GM23248 (cell line): ENCODE measurements around the gene FILIP1L. TPM values are rescaled to one million over a fixed set of nuclear protein-coding genes. Genes with fewer than 3 reads are reported as not detected.

Source experiments
- DNase-seq: peaks from one replicate; pipeline ENCODE4 v3.0.0-alpha.2; 2015
- H2AFZ ChIP-seq: fragments of 200-600 bp; sonication (generic); 2 replicates; pipeline ENCODE4 v1.6.1; 2016; ENCODE audit warnings: antibody characterized with exemption
- H3F3A ChIP-seq: fragments of 200-600 bp; sonication (generic); 2 replicates; pipeline ENCODE4 v1.6.1; 2016; ENCODE audit warnings: mild to moderate bottlenecking, antibody characterized with exemption, mixed run types; ENCODE audit not compliant: insufficient read depth
- H3K27ac ChIP-seq: fragments of 200-600 bp; sonication (generic); 2 replicates; pipeline ENCODE4 v1.5.1; 2016; ENCODE audit warnings: mild to moderate bottlenecking
- H3K27me3 ChIP-seq: fragments of 200-600 bp; sonication (generic); replicated peaks from 2 replicates; pipeline ENCODE4 v1.6.1; 2016; ENCODE audit warnings: mild to moderate bottlenecking; ENCODE audit not compliant: insufficient read depth
- H3K36me3 ChIP-seq: fragments of 200-600 bp; sonication (generic); 2 replicates; pipeline ENCODE4 v1.6.1; 2016; ENCODE audit warnings: low read depth, mild to moderate bottlenecking
- H3K4me1 ChIP-seq: fragments of 200-600 bp; sonication (generic); 2 replicates; pipeline ENCODE4 v1.6.1; 2016; ENCODE audit warnings: mild to moderate bottlenecking; ENCODE audit not compliant: insufficient read depth
- H3K4me2 ChIP-seq: fragments of 200-600 bp; sonication (generic); one replicate; pipeline ENCODE4 v1.6.1; 2016; ENCODE audit warnings: mild to moderate bottlenecking; ENCODE audit not compliant: unreplicated experiment
- H3K4me3 ChIP-seq: fragments of 200-600 bp; sonication (generic); 2 replicates; pipeline ENCODE4 v1.5.1; 2016; ENCODE audit warnings: mild to moderate bottlenecking
- H3K79me2 ChIP-seq: fragments of 200-600 bp; sonication (generic); 2 replicates; pipeline ENCODE4 v1.6.1; 2016; ENCODE audit warnings: mild to moderate bottlenecking; ENCODE audit not compliant: insufficient read depth
- H3K9ac ChIP-seq: fragments of 200-600 bp; sonication (generic); 2 replicates; pipeline ENCODE4 v1.6.1; 2016; ENCODE audit warnings: mild to moderate bottlenecking
- H3K9me2 ChIP-seq: fragments of 200-600 bp; sonication (generic); 2 replicates; pipeline ENCODE4 v1.6.1; 2016; ENCODE audit warnings: mixed run types, mild to moderate bottlenecking, moderate library complexity; ENCODE audit not compliant: insufficient read depth
- H3K9me3 ChIP-seq: fragments of 200-600 bp; sonication (generic); one replicate; pipeline ENCODE4 v1.6.1; 2017; ENCODE audit warnings: low read depth
- H4K20me1 ChIP-seq: fragments of 200-600 bp; sonication (generic); 2 replicates; pipeline ENCODE4 v1.6.0; 2016; ENCODE audit not compliant: insufficient read depth
- EZH2 ChIP-seq: fragments of 200-600 bp; sonication (generic); IDR thresholded peaks from 2 replicates; pipeline ENCODE4 v1.6.1; 2018; ENCODE audit warnings: antibody characterized with exemption, mild to moderate bottlenecking; ENCODE audit not compliant: insufficient read depth, poor library complexity, severe bottlenecking
- EZH2phosphoT487 ChIP-seq: fragments of 200-600 bp; sonication (generic); IDR thresholded peaks from 2 replicates; pipeline ENCODE4 v1.6.1; 2018; ENCODE audit warnings: antibody characterized with exemption, moderate library complexity, mild to moderate bottlenecking, low read depth; ENCODE audit not compliant: insufficient read depth
- WGBS, 2 experiments: methylation state at CpG; one replicate each; pipeline ENCODE4 v1.1.6; 2015 to 2017; ENCODE audit warnings: low lambda C conversion rate in 2 of 2, low coverage in 1 of 2; ENCODE audit errors: missing lambda C conversion rate in 2 of 2; 5-methylcytosine and 5-hydroxymethylcytosine counted together
- in situ Hi-C: fragments of 300-500 bp; cut with MboI; formaldehyde crosslinking; loops from 2 replicates; pipeline ENCODE4 v1.15.0; 2020
- polyA plus RNA-seq: library from polyadenylated mRNA; unstranded; fragments of >200 nt; fragmentation: Nextera tagmentation; extraction: Ambion mirVana; gene quantifications from 2 replicates; pipeline ENCODE4 v1.2.1, GENCODE V29; 2016
- total RNA-seq: library from RNA; depleted of rRNA; stranded (reverse); fragments of >200 nt; shearing (Covaris generic); gene quantifications from 2 replicates; pipeline ENCODE4 v1.2.3, GENCODE V29; 2014

Gene FILIP1L
- total and polyA plus RNA-seq, 2 experiments from 2014 or later = 45.0 to 66.3 TPM

DNA sequence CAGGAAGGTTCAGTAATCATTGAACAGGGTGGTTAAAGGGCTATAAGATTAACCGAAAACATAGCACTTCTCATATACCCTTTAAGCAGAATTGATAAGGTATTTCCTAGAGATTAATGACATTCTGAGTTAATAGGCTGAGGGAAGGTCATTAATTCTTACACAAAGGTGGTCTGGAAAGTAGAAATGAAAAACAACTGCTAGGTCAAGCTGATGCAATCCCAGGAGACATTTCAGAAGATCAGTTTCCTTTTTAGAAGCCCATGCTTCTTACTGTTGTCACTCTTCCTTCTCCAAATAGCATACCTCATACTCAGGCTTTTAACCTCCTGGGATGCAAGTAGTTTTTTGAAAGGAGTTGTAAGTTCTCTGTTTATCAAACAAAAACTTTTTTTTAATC, 8.8 kb downstream of the FILIP1L start:
- Histone ChIP-seq H3K27ac (0 out of 2 replicates have a peak overlapping the region, but pooled peaks have one; percentile 7), H3K4me3 (no peak overlapping the region), H3F3A (no peaks in the 10 kb centered on the region; the same call in 1 of the 2 replicates), H3K79me2 (no peaks in the 10 kb centered on the region), H3K9me3 (no peaks in the 10 kb centered on the region), H3K9ac (no peak overlapping the region), H3K36me3 (no peaks in the 10 kb centered on the region), H3K27me3 (no peaks in the 10 kb centered on the region), H3K4me1 (peaks cover 36% of the 10 kb centered on the region), H3K9me2 (no peaks in the 10 kb centered on the region), H2AFZ (peak overlapping the region; percentile 77), H3K4me2 (peak overlapping the region; percentile 25), H4K20me1 (no peaks in the 10 kb centered on the region)
- no peak for TF ChIP-seq EZH2
- no peak for TF ChIP-seq EZH2phosphoT487
- in situ Hi-C loops = no loop called here
- peak; percentile 8 for DNase-seq
- 94 to 96% methylated on average over 1 of the region's 1 CpG for WGBS, 2 experiments

DNA sequence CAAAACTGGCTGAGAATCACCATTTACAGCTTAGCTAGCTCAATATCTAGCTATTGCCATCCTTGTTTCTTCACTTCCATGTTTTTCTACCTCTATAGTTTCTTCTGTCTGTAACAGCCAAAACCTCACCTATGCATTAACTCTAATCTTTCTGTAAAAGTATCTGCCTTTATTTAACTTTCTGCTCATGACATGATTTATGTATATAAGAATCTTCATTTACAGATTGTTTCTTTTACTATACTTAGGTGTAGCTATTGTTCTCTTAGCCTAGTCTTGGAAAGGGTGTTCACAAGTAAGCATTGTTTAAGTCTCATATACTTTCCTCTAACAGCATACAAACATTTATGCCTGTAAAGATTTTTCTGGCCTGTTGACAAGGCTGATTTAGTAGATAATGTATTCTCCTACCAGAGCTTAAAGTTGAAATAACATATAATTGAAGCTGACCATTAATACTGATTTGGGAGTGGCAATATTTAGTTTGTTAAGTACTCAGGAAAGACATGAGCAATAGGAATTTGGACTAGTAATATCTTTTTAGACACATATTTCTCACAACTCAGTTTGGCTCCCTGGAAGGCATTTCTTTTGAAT, 9.4 kb downstream of the FILIP1L start:
- no peaks in the 10 kb centered on the region for H3K36me3 ChIP-seq
- peaks cover 41% of the 10 kb centered on the region for H3K4me1 ChIP-seq
- peak overlapping the region; percentile 25 for H3K4me2 ChIP-seq
- no peaks in the 10 kb centered on the region; the same call in 1 of the 2 replicates for H3F3A ChIP-seq
- 0 out of 2 replicates have a peak overlapping the region, but pooled peaks have one; percentile 7 for H3K27ac ChIP-seq
- no peaks in the 10 kb centered on the region for H4K20me1 ChIP-seq
- no peaks in the 10 kb centered on the region for H3K27me3 ChIP-seq
- no peak overlapping the region for H3K9ac ChIP-seq
- no peaks in the 10 kb centered on the region for H3K9me2 ChIP-seq
- DNase-seq = peak; percentile 12
- in situ Hi-C loops = no loop called here
- TF ChIP-seq EZH2 (no peak), EZH2phosphoT487 (no peak)
- no peaks in the 10 kb centered on the region for H3K79me2 ChIP-seq
- peak overlapping the region; percentile 77 for H2AFZ ChIP-seq
- no peak overlapping the region for H3K4me3 ChIP-seq
- no peaks in the 10 kb centered on the region for H3K9me3 ChIP-seq

DNA sequence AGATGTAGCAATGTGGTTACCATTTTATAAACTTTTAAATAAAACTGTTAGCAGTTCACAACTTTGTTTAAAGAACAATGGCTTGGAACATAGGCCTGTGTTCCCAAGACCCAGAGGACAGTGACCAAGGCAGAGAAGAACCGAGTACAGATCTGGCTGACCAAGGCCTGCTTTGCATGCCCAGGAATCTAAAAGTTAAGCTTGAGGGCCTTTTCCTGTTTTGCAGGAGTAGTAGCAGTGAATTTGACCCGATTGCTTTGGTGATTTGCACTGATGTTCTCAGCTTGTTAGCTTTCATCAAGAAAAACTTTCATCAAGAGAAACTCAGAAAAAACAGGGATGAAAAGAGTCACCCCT, 9.9 kb downstream of the FILIP1L start:
- Histone ChIP-seq H3K9me2 (no peaks in the 10 kb centered on the region), H3K36me3 (no peaks in the 10 kb centered on the region), H3K79me2 (no peaks in the 10 kb centered on the region), H3K27ac (no peak overlapping the region), H4K20me1 (no peaks in the 10 kb centered on the region), H3F3A (no peaks in the 10 kb centered on the region; the same call in 1 of the 2 replicates), H3K4me2 (no peak overlapping the region), H2AFZ (peak overlapping the region; percentile 77), H3K4me3 (no peak overlapping the region), H3K9ac (no peak overlapping the region), H3K9me3 (no peaks in the 10 kb centered on the region), H3K4me1 (peaks cover 44% of the 10 kb centered on the region), H3K27me3 (no peaks in the 10 kb centered on the region)
- 56 to 60% methylated on average over 2 of the region's 2 CpGs for WGBS, 2 experiments
- no peak for DNase-seq
- TF ChIP-seq EZH2phosphoT487 (no peak), EZH2 (no peak)
- in situ Hi-C loops = no loop called here

- H3K4me2 ChIP-seq = no peak overlapping the region
- no peaks in the 10 kb centered on the region for H3K36me3 ChIP-seq
- in situ Hi-C loops = no loop called here
- no peaks in the 10 kb centered on the region for H3K9me2 ChIP-seq
- H3K27me3 ChIP-seq = no peaks in the 10 kb centered on the region
- 79 to 81% methylated on average over 4 of the region's 4 CpGs for WGBS, 2 experiments
- TF ChIP-seq EZH2phosphoT487 = no peak
- no peak for TF ChIP-seq EZH2
- no peaks in the 10 kb centered on the region for H4K20me1 ChIP-seq
- peak; percentile 26 for DNase-seq
- H3F3A ChIP-seq = no peaks in the 10 kb centered on the region; the same call in 1 of the 2 replicates
- no peaks in the 10 kb centered on the region for H3K9me3 ChIP-seq
- H2AFZ ChIP-seq = peak overlapping the region; percentile 77; the same call in 1 of the 2 replicates
- H3K4me3 ChIP-seq = no peak overlapping the region
- no peak overlapping the region for H3K27ac ChIP-seq
- no peak overlapping the region for H3K9ac ChIP-seq
- H3K79me2 ChIP-seq = no peaks in the 10 kb centered on the region
- H3K4me1 ChIP-seq = peaks cover 44% of the 10 kb centered on the region
Measured at GRCh38 chr3:100103558-100104441, 10.5 kb downstream of the FILIP1L start.
